ENCODE measurements around the gene CAST. TPM values are rescaled to one million over a fixed set of nuclear protein-coding genes. Genes with fewer than 3 reads are reported as not detected.
"Not testable (repeated sequence)": the region's sequence is repeated elsewhere in the genome, so short reads cannot be mapped to it uniquely, and the experiment has no call there.

CAST gene
- polyA plus RNA-seq, 3 donors = 129 to 165 (median 134) TPM

GRCh38 chr5:96775050-96775449, 112.9 kb downstream of the CAST start:
- no peak for DNase-seq

- no peak for DNase-seq
These were observed 113.5 kb downstream of the CAST start for GRCh38 chr5:96775689-96776088.

- no peak for DNase-seq
These were observed 114.4 kb downstream of the CAST start for GRCh38 chr5:96776621-96777020.

- DNase-seq = no peak
These were observed 116.2 kb downstream of the CAST start for GRCh38 chr5:96778409-96778808.

- DNase-seq = no peak
These were observed 118.5 kb downstream of the CAST start for GRCh38 chr5:96780626-96781025.

- no peak for DNase-seq
These were observed 119.1 kb downstream of the CAST start for GRCh38 chr5:96781031-96781971.

- no peak for DNase-seq
These were observed 121.2 kb downstream of the CAST start for GRCh38 chr5:96783326-96783725.

GRCh38 chr5:96785326-96786109, 123.3 kb downstream of the CAST start:
- DNase-seq = no peak

- no peak for DNase-seq
These were observed 126.1 kb downstream of the CAST start for GRCh38 chr5:96788112-96788749.

- DNase-seq = no peak
These were observed 127.7 kb downstream of the CAST start for GRCh38 chr5:96789794-96790330.

- DNase-seq = no peak
These were observed 128.9 kb downstream of the CAST start for GRCh38 chr5:96790961-96791504.

GRCh38 chr5:96794757-96795156, 132.6 kb downstream of the CAST start:
- no peak for DNase-seq

- DNase-seq = no peak
These were observed 133.4 kb downstream of the CAST start for GRCh38 chr5:96795626-96796025.

- no peak for DNase-seq
These were observed 134.3 kb downstream of the CAST start for GRCh38 chr5:96796434-96796833.

- not testable (repeated sequence) for DNase-seq
These were observed 139.5 kb downstream of the CAST start for GRCh38 chr5:96801718-96802117.

- DNase-seq = peak; percentile 50
These were observed 145.0 kb downstream of the CAST start for GRCh38 chr5:96807075-96807654.

GRCh38 chr5:96808541-96808828, 146.3 kb downstream of the CAST start:
- no peak for DNase-seq

GRCh38 chr5:96808868-96809558, 146.8 kb downstream of the CAST start:
- DNase-seq = no peak

- DNase-seq = no peak
These were observed 147.7 kb downstream of the CAST start for GRCh38 chr5:96809921-96810320.

- DNase-seq = no peak
These were observed 150.7 kb downstream of the CAST start for GRCh38 chr5:96812851-96813250.

GRCh38 chr5:96814041-96814440, 151.9 kb downstream of the CAST start:
- DNase-seq = no peak

Data from renal pelvis (tissue), 4 donors.